ENCODE measurements around the gene KCNN1. TPM values are rescaled to one million over a fixed set of nuclear protein-coding genes. Genes with fewer than 3 reads are reported as not detected.
A peak's percentile ranks its signal among the peaks of the same experiment; 100 is the strongest.
"Not testable (repeated sequence)": the region's sequence is repeated elsewhere in the genome, so short reads cannot be mapped to it uniquely, and the experiment has no call there.

The KCNN1 gene
- total RNA-seq, 1 donor from 2014 or later = 16.3 TPM

GRCh38 chr19:17966129-17966483 is 801 bp upstream of the KCNN1 start:
- FAIRE-seq (no peak), DNase-seq (ENCODE audit: low spot score in 2 of 2) (no peak)

- FAIRE-seq = no peak
- DNase-seq (ENCODE audit: low spot score in 2 of 2) = no peak
Measured at GRCh38 chr19:17967257-17968051, 547 bp downstream of the KCNN1 start.

GRCh38 chr19:17968362-17968761 is 1.5 kb downstream of the KCNN1 start:
- DNase-seq (ENCODE audit: low spot score in 2 of 2) (no peak), FAIRE-seq (no peak)

GRCh38 chr19:17969096-17969792 is 2.3 kb downstream of the KCNN1 start:
- no peak for DNase-seq (ENCODE audit: low spot score in 2 of 2)

GRCh38 chr19:17972230-17972629 is 5.3 kb downstream of the KCNN1 start:
- FAIRE-seq (no peak), DNase-seq (ENCODE audit: low spot score in 2 of 2) (no peak)

More at GRCh38 chr19:17969096-17969792, 2.3 kb downstream of the KCNN1 start:
- FAIRE-seq = no peak

- no peak for FAIRE-seq
- DNase-seq (ENCODE audit: low spot score in 2 of 2) = no peak
Measured at GRCh38 chr19:17973759-17974158, 6.9 kb downstream of the KCNN1 start.

GRCh38 chr19:17974551-17974950 is 7.6 kb downstream of the KCNN1 start:
- no peak for FAIRE-seq

GRCh38 chr19:17975032-17975431 is 8.1 kb downstream of the KCNN1 start:
- no peak for FAIRE-seq

More at GRCh38 chr19:17974551-17974950, 7.6 kb downstream of the KCNN1 start:
- DNase-seq (ENCODE audit: low spot score in 2 of 2) = no peak

GRCh38 chr19:17977021-17977420 is 10.1 kb downstream of the KCNN1 start:
- FAIRE-seq (no peak), DNase-seq (ENCODE audit: low spot score in 2 of 2) (no peak)

More at GRCh38 chr19:17975032-17975431, 8.1 kb downstream of the KCNN1 start:
- DNase-seq (ENCODE audit: low spot score in 2 of 2) = no peak

GRCh38 chr19:17977488-17977887 is 10.6 kb downstream of the KCNN1 start:
- DNase-seq (ENCODE audit: low spot score in 2 of 2) = no peak

GRCh38 chr19:17981611-17982010 is 14.7 kb downstream of the KCNN1 start:
- DNase-seq (ENCODE audit: low spot score in 2 of 2) = no peak
- no peak for FAIRE-seq

More at GRCh38 chr19:17977488-17977887, 10.6 kb downstream of the KCNN1 start:
- FAIRE-seq = no peak

GRCh38 chr19:17982430-17982829 is 15.5 kb downstream of the KCNN1 start:
- FAIRE-seq = no peak

GRCh38 chr19:17985037-17985818 is 18.3 kb downstream of the KCNN1 start:
- no peak for FAIRE-seq

More at GRCh38 chr19:17982430-17982829, 15.5 kb downstream of the KCNN1 start:
- no peak for DNase-seq (ENCODE audit: low spot score in 2 of 2)

GRCh38 chr19:17986569-17986968 is 19.7 kb downstream of the KCNN1 start:
- FAIRE-seq; DNase-seq (ENCODE audit: low spot score in 2 of 2): not testable (repeated sequence)

More at GRCh38 chr19:17985037-17985818, 18.3 kb downstream of the KCNN1 start:
- no peak for DNase-seq (ENCODE audit: low spot score in 2 of 2)

- DNase-seq (ENCODE audit: low spot score in 2 of 2) (no peak), FAIRE-seq (no peak)
Measured at GRCh38 chr19:17988161-17988560, 21.3 kb downstream of the KCNN1 start.

GRCh38 chr19:17989425-17990094 is 22.7 kb downstream of the KCNN1 start:
- DNase-seq (ENCODE audit: low spot score in 2 of 2) (no peak), FAIRE-seq (no peak)

- FAIRE-seq (no peak), DNase-seq (ENCODE audit: low spot score in 2 of 2) (no peak)
Measured at GRCh38 chr19:17993076-17993813, 26.3 kb downstream of the KCNN1 start.

GRCh38 chr19:17996826-17997316 is 30.0 kb downstream of the KCNN1 start:
- peak; percentile 89 to 92 for DNase-seq (ENCODE audit: low spot score in 2 of 2)
- no peak for FAIRE-seq

All from frontal cortex (tissue), 4 donors.